Activated CD8-positive, alpha-beta T cell treated with anti-CD3 and anti-CD28 coated beads, Interleukin-2, amount 10 ng/mL, durations not matched to agents 7 days and 5 days (primary cell): ENCODE measurements around the gene ZNF823. TPM values are rescaled to one million over a fixed set of nuclear protein-coding genes. Genes with fewer than 3 reads are reported as not detected.
"Not testable (repeated sequence)": the region's sequence is repeated elsewhere in the genome, so short reads cannot be mapped to it uniquely, and the experiment has no call there.

Experiments used
- ATAC-seq: fragments of 150-1000 bp; cut with Tn5 transposase; one replicate; pipeline ENCODE4 v1.10.0; 2021; ENCODE audit warnings: moderate library complexity
- CTCF ChIA-PET: fragments of 350-600 bp; sonication (Branson Sonifier 250); formaldehyde crosslinking; loops from one replicate; lab custom pipeline; 2021; ENCODE audit warnings: antibody characterized with exemption; lab: Charles Lee
- POLR2A ChIA-PET: fragments of 350-600 bp; sonication (Branson Sonifier 250); formaldehyde crosslinking; loops from one replicate; lab custom pipeline; 2021; ENCODE audit warnings: antibody characterized with exemption; lab: Charles Lee
- DNase-seq: peaks from one replicate; pipeline ENCODE4 v3.0.0-alpha.2; 2020
- H3K27ac Mint-ChIP-seq: one replicate; pipeline ENCODE4 v1.8.0; 2021; ENCODE audit warnings: mild to moderate bottlenecking, mixed read lengths
- H3K27me3 Mint-ChIP-seq: one replicate; pipeline ENCODE4 v1.8.0; 2021; ENCODE audit warnings: low read depth, mixed read lengths
- H3K36me3 Mint-ChIP-seq: one replicate; pipeline ENCODE4 v1.8.0; 2021; ENCODE audit warnings: low read depth, mixed read lengths
- H3K4me1 Mint-ChIP-seq: one replicate; pipeline ENCODE4 v1.8.0; 2021; ENCODE audit warnings: low read depth, mixed read lengths
- H3K4me3 Mint-ChIP-seq: one replicate; pipeline ENCODE4 v1.8.0; 2021; ENCODE audit warnings: mild to moderate bottlenecking, mixed read lengths
- H3K9me3 Mint-ChIP-seq: one replicate; pipeline ENCODE4 v1.8.0; 2022; ENCODE audit warnings: mixed read lengths; ENCODE audit not compliant: insufficient read depth
- total RNA-seq, 2 experiments: library from RNA; stranded (reverse); gene quantifications; one replicate each; pipeline ENCODE4 v1.2.3, GENCODE V29; 2021

ZNF823 gene
- total RNA-seq, 2 experiments from 2014 or later = 6.5 to 7.0 TPM

- Mint-ChIP-seq H3K27me3 (peaks cover 26% of the 10 kb centered on the region), H3K9me3 (peaks cover 8% of the 10 kb centered on the region), H3K4me1 (peaks cover 14% of the 10 kb centered on the region), H3K27ac (peak overlapping the region; percentile 81), H3K36me3 (peaks cover 8% of the 10 kb centered on the region), H3K4me3 (peak overlapping the region; percentile 96)
- DNase-seq (peak; percentile 92), ATAC-seq (peak; percentile 99)
- ChIA-PET POLR2A (no interaction called here), CTCF (interaction anchor here (0.7 to 1.1 kb wide), 2 partner anchors 22 to 312 kb away, joined by 3 read pairs; no protein-coding TSS in a partner anchor)
Observed at GRCh38 chr19:11694533-11695439, 44.0 kb downstream of the ZNF823 start.

- peaks cover 26% of the 10 kb centered on the region for H3K27me3 Mint-ChIP-seq
- H3K36me3 Mint-ChIP-seq = peaks cover 10% of the 10 kb centered on the region
- H3K4me1 Mint-ChIP-seq = peaks cover 14% of the 10 kb centered on the region
- ATAC-seq (no peak), DNase-seq (no peak)
- H3K9me3 Mint-ChIP-seq = peaks cover 14% of the 10 kb centered on the region
- ChIA-PET POLR2A (no interaction called here), CTCF (no interaction called here)
- H3K27ac Mint-ChIP-seq = no peak overlapping the region
- peak overlapping the region; percentile 59 for H3K4me3 Mint-ChIP-seq
Observed at GRCh38 chr19:11693505-11694499, 44.9 kb downstream of the ZNF823 start.

- no peak for ATAC-seq
- Mint-ChIP-seq H3K4me3 (no peak overlapping the region), H3K9me3 (peaks cover 18% of the 10 kb centered on the region), H3K27ac (no peak overlapping the region), H3K36me3 (peaks cover 16% of the 10 kb centered on the region), H3K4me1 (peaks cover 14% of the 10 kb centered on the region), H3K27me3 (peaks cover 23% of the 10 kb centered on the region)
- ChIA-PET CTCF (no interaction called here), POLR2A (no interaction called here)
- DNase-seq = no peak
Observed at GRCh38 chr19:11692127-11692790, 46.5 kb downstream of the ZNF823 start.

GRCh38 chr19:11685676-11686650 is 52.8 kb downstream of the ZNF823 start:
- H3K4me3 Mint-ChIP-seq = no peak overlapping the region
- H3K27me3 Mint-ChIP-seq = no peaks in the 10 kb centered on the region
- H3K4me1 Mint-ChIP-seq = peaks cover 13% of the 10 kb centered on the region
- H3K36me3 Mint-ChIP-seq = peaks cover 31% of the 10 kb centered on the region
- peaks cover 42% of the 10 kb centered on the region for H3K9me3 Mint-ChIP-seq
- no peak for DNase-seq
- ChIA-PET CTCF (no interaction called here), POLR2A (no interaction called here)
- peak; percentile 68 for ATAC-seq
- peak overlapping the region; percentile 65 for H3K27ac Mint-ChIP-seq

DNA sequence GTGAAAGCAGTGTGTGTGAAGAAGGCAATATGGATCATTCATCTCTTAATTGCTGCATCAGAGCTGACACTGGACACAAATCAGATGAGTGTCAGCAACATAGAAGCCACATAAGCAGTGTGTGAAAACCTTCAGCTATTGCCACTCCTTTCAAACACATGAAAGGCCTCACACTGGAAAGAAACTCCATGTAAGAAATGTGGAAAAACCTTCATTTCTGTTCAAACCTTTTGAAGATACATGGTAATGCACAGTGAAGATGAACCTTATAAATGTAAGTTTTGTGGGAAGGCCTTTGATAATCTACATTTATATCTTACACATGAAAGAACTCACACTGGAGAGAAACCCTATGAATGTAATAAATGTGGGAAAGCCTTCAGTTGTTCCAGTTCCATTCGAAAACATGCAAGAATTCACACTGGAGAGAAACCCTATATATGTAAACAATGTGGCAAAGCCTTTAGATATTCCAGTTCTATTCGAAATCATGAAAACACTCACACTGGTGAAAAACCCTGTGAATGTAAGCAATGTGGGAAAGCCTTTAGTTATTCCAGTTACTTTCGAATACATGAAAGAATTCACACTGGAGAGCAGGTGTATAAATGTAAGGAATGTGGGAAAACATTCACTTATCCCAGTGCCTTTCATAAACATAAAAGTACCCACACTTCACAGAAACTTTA is 53.6 kb downstream of the ZNF823 start:
- DNase-seq (no peak), ATAC-seq (no peak)
- ChIA-PET POLR2A (no interaction called here), CTCF (no interaction called here)
- Mint-ChIP-seq H3K36me3 (peaks cover 34% of the 10 kb centered on the region), H3K27ac (no peak overlapping the region), H3K9me3 (peaks cover 45% of the 10 kb centered on the region), H3K4me3 (no peak overlapping the region), H3K27me3 (no peaks in the 10 kb centered on the region), H3K4me1 (peaks cover 13% of the 10 kb centered on the region)

DNA sequence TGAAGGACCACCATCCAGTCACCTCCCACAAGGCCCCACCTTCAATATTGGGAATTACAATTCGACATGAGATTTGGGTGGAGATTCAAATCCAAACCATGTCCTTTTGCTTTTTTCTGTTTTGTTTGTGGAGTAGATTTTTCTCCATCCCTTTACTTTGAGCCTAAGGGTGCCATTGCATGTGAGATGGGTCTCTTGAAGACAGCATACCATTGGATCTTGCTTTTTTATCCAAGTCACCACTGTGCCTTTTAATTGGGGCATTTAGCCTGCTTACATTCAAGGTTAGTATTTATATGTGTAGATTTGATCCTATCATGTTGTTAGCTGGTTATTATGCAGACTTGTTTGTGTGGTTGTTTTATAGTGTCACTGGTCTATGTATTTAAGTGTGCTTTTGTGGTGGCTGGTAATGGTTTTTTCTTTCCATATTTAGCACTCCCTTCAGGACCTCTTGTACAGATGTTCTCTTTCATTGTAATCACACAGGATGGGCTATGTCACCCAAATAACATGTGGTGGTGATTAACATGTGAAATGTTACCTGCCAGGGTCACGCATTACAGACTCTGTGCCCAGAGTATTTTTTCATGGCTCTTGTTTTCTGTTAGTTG is 58.0 kb downstream of the ZNF823 start:
- Mint-ChIP-seq H3K27ac (no peak overlapping the region), H3K9me3 (peaks cover 43% of the 10 kb centered on the region), H3K27me3 (no peaks in the 10 kb centered on the region), H3K36me3 (peaks cover 18% of the 10 kb centered on the region), H3K4me1 (peaks cover 4% of the 10 kb centered on the region), H3K4me3 (no peak overlapping the region)
- ChIA-PET POLR2A (no interaction called here), CTCF (no interaction called here)
- ATAC-seq (no peak), DNase-seq (no peak)

GRCh38 chr19:11678504-11678903 is 60.2 kb downstream of the ZNF823 start:
- peaks cover 7% of the 10 kb centered on the region for H3K36me3 Mint-ChIP-seq
- H3K4me1 Mint-ChIP-seq = peaks cover 2% of the 10 kb centered on the region
- peaks cover 4% of the 10 kb centered on the region for H3K27me3 Mint-ChIP-seq
- ChIA-PET POLR2A (no interaction called here), CTCF (no interaction called here)
- DNase-seq = no peak
- H3K4me3 Mint-ChIP-seq = no peak overlapping the region
- peaks cover 27% of the 10 kb centered on the region for H3K9me3 Mint-ChIP-seq
- H3K27ac Mint-ChIP-seq = no peak overlapping the region
- ATAC-seq = no peak

- H3K27me3 Mint-ChIP-seq, CTCF ChIA-PET, H3K36me3 Mint-ChIP-seq, DNase-seq, POLR2A ChIA-PET, H3K27ac Mint-ChIP-seq, ATAC-seq, H3K4me1 Mint-ChIP-seq, H3K4me3 Mint-ChIP-seq: not testable (repeated sequence)
- peaks cover 22% of the 10 kb centered on the region for H3K9me3 Mint-ChIP-seq
Observed at GRCh38 chr19:11676661-11677600, 61.8 kb downstream of the ZNF823 start.

DNA sequence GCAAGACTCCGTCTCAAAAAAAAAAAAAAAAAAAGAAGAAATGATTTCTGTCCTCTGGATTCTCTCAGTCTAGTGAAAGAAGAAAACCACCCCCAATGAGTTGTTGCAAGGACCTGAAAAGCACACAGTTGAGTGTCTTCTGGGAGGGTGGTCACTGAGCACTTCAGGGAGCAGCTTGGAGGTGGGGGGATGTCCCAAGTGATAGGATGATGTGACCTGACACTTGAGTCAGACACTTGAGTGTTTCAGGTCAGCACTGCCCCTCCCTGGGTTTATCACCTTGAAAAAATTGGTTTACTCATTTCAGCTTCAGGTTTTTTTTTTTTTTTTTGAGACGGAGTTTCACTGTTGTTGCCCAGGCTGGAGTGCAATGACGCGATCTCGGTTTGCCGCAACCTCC is 63.2 kb downstream of the ZNF823 start:
- peaks cover 22% of the 10 kb centered on the region for H3K9me3 Mint-ChIP-seq
- ATAC-seq (no peak), DNase-seq (no peak)
- H3K27me3 Mint-ChIP-seq = peaks cover 7% of the 10 kb centered on the region
- POLR2A ChIA-PET = no interaction called here
- H3K36me3 Mint-ChIP-seq = peaks cover 7% of the 10 kb centered on the region
- H3K27ac Mint-ChIP-seq = no peak overlapping the region
- peaks cover 2% of the 10 kb centered on the region for H3K4me1 Mint-ChIP-seq
- CTCF ChIA-PET = no interaction called here
- no peak overlapping the region for H3K4me3 Mint-ChIP-seq
